Measurements from ENCODE around the gene G6PC1. TPM values are rescaled to one million over a fixed set of nuclear protein-coding genes. Genes with fewer than 3 reads are reported as not detected.

G6PC1 gene
- total RNA-seq, 4 donors from 2014 or later, result not detected

- no peak for DNase-seq
These were observed 24.3 kb downstream of the G6PC1 start for GRCh38 chr17:42924891-42925290.

GRCh38 chr17:42928714-42929496, 28.3 kb downstream of the G6PC1 start:
- DNase-seq, result peak; percentile 31 to 52
- H3K27me3 ChIP-seq, result no peaks in the 10 kb centered on the region
- intact Hi-C loops (cut with DNase I; ENCODE audit: low total_unique reads), result no loop called here
- no peak overlapping the region for H3K4me3 ChIP-seq
- H3K36me3 ChIP-seq, result no peaks in the 10 kb centered on the region
- peaks cover 0 to 3% of the 10 kb centered on the region in 2 donors for H3K4me1 ChIP-seq
- H3K9me3 ChIP-seq, result no peaks in the 10 kb centered on the region
- H3K27ac ChIP-seq, result peak overlapping the region; percentile 74 to 76
- TF ChIP-seq CTCF (IDR thresholded peaks at IDR 0.05) (peak; percentile 50 to 76 (median 64)), POLR2A (IDR thresholded peaks at IDR 0.05) (no peak)

More at GRCh38 chr17:42924891-42925290, 24.3 kb downstream of the G6PC1 start:
- no peaks in the 10 kb centered on the region for H3K36me3 ChIP-seq
- no peaks in the 10 kb centered on the region for H3K27me3 ChIP-seq
- intact Hi-C loops (cut with DNase I; ENCODE audit: low total_unique reads), result no loop called here
- no peak for TF ChIP-seq POLR2A (IDR thresholded peaks at IDR 0.05)
- TF ChIP-seq CTCF (IDR thresholded peaks at IDR 0.05), result no peak
- H3K9me3 ChIP-seq, result no peaks in the 10 kb centered on the region
- peak overlapping the region in 1 of 2 donors; percentile 3 for H3K27ac ChIP-seq
- H3K4me3 ChIP-seq, result no peak overlapping the region
- peaks cover 0 to 3% of the 10 kb centered on the region in 2 donors for H3K4me1 ChIP-seq

- H3K4me3 ChIP-seq, result no peak overlapping the region
- intact Hi-C loops (cut with DNase I; ENCODE audit: low total_unique reads), result no loop called here
- no peak for DNase-seq
- H3K36me3 ChIP-seq, result no peaks in the 10 kb centered on the region
- TF ChIP-seq POLR2A (IDR thresholded peaks at IDR 0.05) (no peak), CTCF (IDR thresholded peaks at IDR 0.05) (no peak)
- no peaks in the 10 kb centered on the region for H3K9me3 ChIP-seq
- peaks cover 0 to 3% of the 10 kb centered on the region in 2 donors for H3K4me1 ChIP-seq
- H3K27me3 ChIP-seq, result no peaks in the 10 kb centered on the region
- H3K27ac ChIP-seq, result peak overlapping the region in 1 of 2 donors; percentile 76
These were observed 28.9 kb downstream of the G6PC1 start for GRCh38 chr17:42929497-42929844.

- no peaks in the 10 kb centered on the region for H3K9me3 ChIP-seq
- peak; percentile 29 to 47 for DNase-seq
- H3K27ac ChIP-seq, result no peak overlapping the region
- no peaks in the 10 kb centered on the region for H3K36me3 ChIP-seq
- no peak overlapping the region for H3K4me3 ChIP-seq
- no peaks in the 10 kb centered on the region for H3K4me1 ChIP-seq
- TF ChIP-seq POLR2A (IDR thresholded peaks at IDR 0.05), result no peak
- peak; percentile 58 to 71 (median 62) for TF ChIP-seq CTCF (IDR thresholded peaks at IDR 0.05)
- intact Hi-C loops (cut with DNase I; ENCODE audit: low total_unique reads), result loop anchor here (5.0 kb wide), 1 partner anchor 96 kb away; the partner anchor contains the start of gene AOC2
- H3K27me3 ChIP-seq, result no peaks in the 10 kb centered on the region
These were observed 37.4 kb downstream of the G6PC1 start for GRCh38 chr17:42937712-42938596.

GRCh38 chr17:42944211-42944610, 43.6 kb downstream of the G6PC1 start:
- no peaks in the 10 kb centered on the region for H3K4me1 ChIP-seq
- intact Hi-C loops (cut with DNase I; ENCODE audit: low total_unique reads), result no loop called here
- H3K27ac ChIP-seq, result no peak overlapping the region
- no peaks in the 10 kb centered on the region for H3K27me3 ChIP-seq
- H3K36me3 ChIP-seq, result no peaks in the 10 kb centered on the region
- no peak for TF ChIP-seq POLR2A (IDR thresholded peaks at IDR 0.05)
- no peak for TF ChIP-seq CTCF (IDR thresholded peaks at IDR 0.05)
- DNase-seq, result no peak
- no peak overlapping the region for H3K4me3 ChIP-seq
- no peaks in the 10 kb centered on the region for H3K9me3 ChIP-seq

Measured in uterus (tissue), 4 donors.